ENCODE data around the gene EIPR1.

DNA sequence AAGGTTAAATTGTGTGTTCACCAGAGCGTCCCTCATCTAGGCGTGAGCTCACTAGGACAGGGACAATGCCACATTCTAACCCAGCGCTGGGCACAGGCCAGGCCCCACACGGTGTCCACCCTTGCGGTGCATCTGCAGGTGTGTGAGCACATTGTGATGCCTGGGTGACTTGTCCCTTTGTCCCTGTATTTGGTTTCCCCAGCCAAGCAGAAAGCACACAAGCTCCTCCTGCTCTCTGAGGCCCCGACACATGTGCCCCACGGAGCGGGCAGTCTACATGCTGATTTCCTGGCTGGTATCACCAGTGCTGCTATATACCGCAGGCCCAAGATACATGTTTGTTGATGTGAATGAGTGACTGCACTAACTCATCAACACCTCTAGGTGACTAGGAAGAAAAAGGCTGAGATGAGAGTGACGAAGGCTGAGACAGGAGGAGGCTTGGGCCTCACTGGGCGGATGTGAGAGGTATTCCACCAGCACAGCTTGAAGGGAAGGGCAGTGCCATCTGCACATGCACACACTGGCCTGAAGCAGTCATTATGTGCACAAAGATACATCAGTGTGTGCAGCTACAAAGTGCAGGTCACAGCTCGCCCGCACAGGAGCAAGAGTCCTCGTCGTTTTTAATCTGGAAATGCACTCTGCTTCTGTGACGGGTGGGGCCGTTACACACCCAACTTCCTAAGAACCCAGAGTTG is 205.9 kb downstream of the EIPR1 start:
- TF ChIP-seq, protein P1, sequence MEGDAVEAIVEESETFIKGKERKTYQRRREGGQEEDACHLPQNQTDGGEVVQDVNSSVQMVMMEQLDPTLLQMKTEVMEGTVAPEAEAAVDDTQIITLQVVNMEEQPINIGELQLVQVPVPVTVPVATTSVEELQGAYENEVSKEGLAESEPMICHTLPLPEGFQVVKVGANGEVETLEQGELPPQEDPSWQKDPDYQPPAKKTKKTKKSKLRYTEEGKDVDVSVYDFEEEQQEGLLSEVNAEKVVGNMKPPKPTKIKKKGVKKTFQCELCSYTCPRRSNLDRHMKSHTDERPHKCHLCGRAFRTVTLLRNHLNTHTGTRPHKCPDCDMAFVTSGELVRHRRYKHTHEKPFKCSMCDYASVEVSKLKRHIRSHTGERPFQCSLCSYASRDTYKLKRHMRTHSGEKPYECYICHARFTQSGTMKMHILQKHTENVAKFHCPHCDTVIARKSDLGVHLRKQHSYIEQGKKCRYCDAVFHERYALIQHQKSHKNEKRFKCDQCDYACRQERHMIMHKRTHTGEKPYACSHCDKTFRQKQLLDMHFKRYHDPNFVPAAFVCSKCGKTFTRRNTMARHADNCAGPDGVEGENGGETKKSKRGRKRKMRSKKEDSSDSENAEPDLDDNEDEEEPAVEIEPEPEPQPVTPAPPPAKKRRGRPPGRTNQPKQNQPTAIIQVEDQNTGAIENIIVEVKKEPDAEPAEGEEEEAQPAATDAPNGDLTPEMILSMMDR (IDR thresholded peaks at IDR 0.05): no peak
- no peak for TF ChIP-seq POLR2A (IDR thresholded peaks at IDR 0.05)

All from ovary (tissue), 3 donors.